Natural killer cell (primary cell): ENCODE results near the gene IL3RA. TPM values are rescaled to one million over a fixed set of nuclear protein-coding genes. Genes with fewer than 3 reads are reported as not detected.
A peak's percentile ranks its signal among the peaks of the same experiment; 100 is the strongest.
"Not testable (repeated sequence)": the region's sequence is repeated elsewhere in the genome, so short reads cannot be mapped to it uniquely, and the experiment has no call there.

Experiments
- ATAC-seq, 3 donors: fragments of 150-1000 bp in 2 of 3; fragments of 200-7000 bp in 1 of 3; cut with Tn5 transposase; 1 replicate in 1 of 3; 2 replicates in 2 of 3; pipeline ENCODE4 v1.10.0; 2021; ENCODE audit warnings: mild to moderate bottlenecking in 2 of 3, moderate library complexity in 2 of 3
- DNase-seq, 2 donors: peaks; one replicate each; pipeline versions ENCODE4 v3.0.0 to v3.0.0-alpha.2; 2013 to 2021; ENCODE audit warnings: mixed read lengths in 1 of 2
- H3K27ac ChIP-seq: one replicate; pipeline ENCODE4 v1.5.1; 2013; ENCODE audit warnings: mild to moderate bottlenecking, low read length
- H3K27me3 ChIP-seq: one replicate; pipeline ENCODE4 v1.6.1; 2013; ENCODE audit warnings: low read length; ENCODE audit not compliant: control insufficient read depth, insufficient read depth
- H3K36me3 ChIP-seq: one replicate; pipeline ENCODE4 v1.6.1; 2013; ENCODE audit warnings: low read length; ENCODE audit not compliant: control insufficient read depth, insufficient read depth
- H3K4me1 ChIP-seq: one replicate; pipeline ENCODE4 v1.6.1; 2013; ENCODE audit warnings: low read length; ENCODE audit not compliant: control insufficient read depth, insufficient read depth
- H3K4me3 ChIP-seq: one replicate; pipeline ENCODE4 v1.5.1; 2013; ENCODE audit warnings: low read length
- H3K9me3 ChIP-seq: one replicate; pipeline ENCODE4 v1.6.1; 2013; ENCODE audit warnings: low read length; ENCODE audit not compliant: control insufficient read depth, insufficient read depth
- H3K27ac Mint-ChIP-seq, 2 donors: one replicate each; pipeline ENCODE4 v1.8.0; 2022; ENCODE audit warnings: mild to moderate bottlenecking in 2 of 2, mixed read lengths in 2 of 2, moderate library complexity in 1 of 2
- H3K27me3 Mint-ChIP-seq, 2 donors: one replicate each; pipeline ENCODE4 v1.8.0; 2022; ENCODE audit warnings: low read depth in 2 of 2, mixed read lengths in 2 of 2
- H3K36me3 Mint-ChIP-seq: one replicate; pipeline ENCODE4 v1.8.0; 2022; ENCODE audit warnings: mixed read lengths
- H3K4me1 Mint-ChIP-seq, 2 donors: one replicate each; pipeline ENCODE4 v1.8.0; 2022; ENCODE audit warnings: mixed read lengths in 2 of 2
- H3K4me3 Mint-ChIP-seq: one replicate; pipeline ENCODE4 v1.8.0; 2022; ENCODE audit warnings: mild to moderate bottlenecking, moderate library complexity, mixed read lengths
- H3K9me3 Mint-ChIP-seq, 2 donors: one replicate each; pipeline ENCODE4 v1.8.0; 2022; ENCODE audit warnings: mixed read lengths in 2 of 2
- CTCF ChIP-seq: fragments of 200-600 bp; IDR thresholded peaks from one replicate; pipeline ENCODE4 v1.8.0; 2022; ENCODE audit warnings: antibody characterized with exemption
- WGBS: methylation state at CpG from one replicate; pipeline ENCODE4 v1.1.7; 2013; ENCODE audit warnings: missing lambda C conversion rate; ENCODE audit not compliant: insufficient coverage; 5-methylcytosine and 5-hydroxymethylcytosine counted together
- intact Hi-C: fragments of 100-400 bp; cut with micrococcal nuclease; formaldehyde crosslinking; loops from one replicate; pipeline ENCODE4 v1.14.2; 2022
- total RNA-seq, 4 donors: library from RNA; stranded (reverse); fragments of 120-200 nt in 1 of 4; gene quantifications; one replicate each; pipeline versions ENCODE4 v1.2.3 to v1.2.4, GENCODE V29; 2013 to 2022

IL3RA gene
- total RNA-seq, 3 donors from 2014 or later (not counting 1 experiment from before 2014, with no cell fraction given): 3.3 to 97.9 (median 4.4) TPM

- Mint-ChIP-seq H3K27me3 (peaks cover 2 to 6% of the 10 kb centered on the region in 2 donors), H3K9me3 (no peaks in the 10 kb centered on the region), H3K36me3 (no peaks in the 10 kb centered on the region), H3K4me1 (peaks cover 13 to 14% of the 10 kb centered on the region in 2 donors), H3K4me3 (no peak overlapping the region), H3K27ac (no peak overlapping the region)
- no peaks in the 10 kb centered on the region for H3K27me3 ChIP-seq
- H3K4me1 ChIP-seq: peaks cover 43% of the 10 kb centered on the region
- TF ChIP-seq CTCF: no peak
- no peak for DNase-seq
- H3K36me3 ChIP-seq: no peaks in the 10 kb centered on the region
- no peak for ATAC-seq
- intact Hi-C loops: no loop called here
- H3K4me3 ChIP-seq: no peak overlapping the region
- no peak overlapping the region for H3K27ac ChIP-seq
- WGBS: 86% methylated on average over 10 of the region's 10 CpGs
- no peaks in the 10 kb centered on the region for H3K9me3 ChIP-seq
Measured at GRCh38 chrX:1334854-1335253, 1.7 kb upstream of the IL3RA start.

- intact Hi-C loops: no loop called here
- peaks cover 2 to 6% of the 10 kb centered on the region in 2 donors for H3K27me3 Mint-ChIP-seq
- no peak for DNase-seq
Measured at GRCh38 chrX:1336948-1337779, 579 bp downstream of the IL3RA start.

DNA sequence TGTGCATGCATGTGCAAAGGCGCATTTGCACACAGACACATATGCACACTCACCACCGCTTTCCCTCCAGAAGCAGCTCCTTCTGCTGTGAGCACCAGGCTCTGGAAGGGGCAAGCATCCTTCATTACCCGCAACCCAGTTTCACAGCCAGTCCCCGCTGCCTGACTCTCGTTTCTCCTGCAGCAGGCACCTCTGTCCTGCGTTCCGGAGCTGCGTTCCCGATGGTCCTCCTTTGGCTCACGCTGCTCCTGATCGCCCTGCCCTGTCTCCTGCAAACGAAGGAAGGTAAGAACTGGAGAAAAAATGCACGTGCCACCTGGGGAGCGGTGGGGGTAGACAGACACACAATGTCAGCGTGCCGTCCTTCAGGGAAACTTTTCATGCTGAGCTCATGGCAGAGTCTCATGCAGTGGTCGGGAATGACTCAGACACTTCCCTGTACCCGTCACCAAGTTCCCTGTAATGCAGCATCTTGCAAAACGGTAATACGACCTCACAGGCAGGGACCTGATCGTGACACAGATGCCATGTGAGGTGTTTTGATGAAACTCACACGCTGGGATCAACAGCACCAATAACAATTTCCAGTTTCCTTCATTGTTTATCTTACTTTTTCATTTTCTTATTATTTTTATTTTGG is 5.1 kb downstream of the IL3RA start:
- ATAC-seq: peak in 2 of 3 donors; percentile 18 to 52

More at GRCh38 chrX:1336948-1337779, 579 bp downstream of the IL3RA start:
- Mint-ChIP-seq H3K9me3 (no peaks in the 10 kb centered on the region), H3K4me3 (peak overlapping the region; percentile 90), H3K27ac (peak overlapping the region; percentile 50 to 90), H3K36me3 (no peaks in the 10 kb centered on the region), H3K4me1 (peaks cover 13 to 14% of the 10 kb centered on the region in 2 donors)
- peak in 2 of 3 donors; percentile 24 to 42 for ATAC-seq
- Histone ChIP-seq H3K4me3 (peak overlapping the region; percentile 53), H3K9me3 (peaks cover 5% of the 10 kb centered on the region), H3K27me3 (no peaks in the 10 kb centered on the region), H3K4me1 (peaks cover 35% of the 10 kb centered on the region), H3K36me3 (no peaks in the 10 kb centered on the region), H3K27ac (peak overlapping the region; percentile 55)
- 12% methylated on average over 13 of the region's 18 CpGs for WGBS
- no peak for TF ChIP-seq CTCF

GRCh38 chrX:1349606-1350005 is 13.0 kb downstream of the IL3RA start:
- H3K27ac Mint-ChIP-seq, H3K4me1 Mint-ChIP-seq, H3K27me3 ChIP-seq, H3K9me3 Mint-ChIP-seq, H3K4me1 ChIP-seq, H3K27me3 Mint-ChIP-seq, H3K36me3 ChIP-seq, H3K36me3 Mint-ChIP-seq, DNase-seq, H3K27ac ChIP-seq, ATAC-seq, H3K9me3 ChIP-seq, H3K4me3 ChIP-seq, intact Hi-C loops, H3K4me3 Mint-ChIP-seq: not testable (repeated sequence)
- WGBS: 92% methylated on average over 14 of the region's 15 CpGs

More for the DNA sequence above, 5.1 kb downstream of the IL3RA start:
- H3K4me3 Mint-ChIP-seq: no peak overlapping the region
- Histone ChIP-seq H3K9me3 (peaks cover 5% of the 10 kb centered on the region), H3K4me3 (no peak overlapping the region), H3K27ac (no peak overlapping the region), H3K27me3 (no peaks in the 10 kb centered on the region), H3K36me3 (no peaks in the 10 kb centered on the region), H3K4me1 (peaks cover 7% of the 10 kb centered on the region)
- TF ChIP-seq CTCF: no peak
- DNase-seq: no peak
- H3K36me3 Mint-ChIP-seq: no peaks in the 10 kb centered on the region
- 85% methylated on average over 21 of the region's 22 CpGs for whole genome bisulfite sequencing
- H3K4me1 Mint-ChIP-seq: peaks cover 7% of the 10 kb centered on the region in 2 donors
- H3K27me3 Mint-ChIP-seq: no peaks in the 10 kb centered on the region
- H3K9me3 Mint-ChIP-seq: no peaks in the 10 kb centered on the region
- intact Hi-C loops: no loop called here
- no peak overlapping the region for H3K27ac Mint-ChIP-seq
